GM12891 (cell line): ENCODE measurements around the gene CENPB.

Source experiments
- DNase-seq: peaks from one replicate; pipeline ENCODE4 v3.0.0; 2011; ENCODE audit warnings: low spot score; ENCODE audit not compliant: insufficient read length
- FAIRE-seq: peaks from 2 replicates; lab custom pipeline; 2011; peaks lifted over from hg19 to GRCh38; lab: Jason Lieb, UNC
- PAX5 ChIP-seq: IDR thresholded peaks from 2 replicates; pipeline ENCODE4 v1.6.1; 2011; ENCODE audit warnings: low read length, moderate library complexity, mild to moderate bottlenecking; ENCODE audit not compliant: insufficient read depth, severe bottlenecking
- POLR2A ChIP-seq: IDR thresholded peaks from 2 replicates; pipeline ENCODE4 v1.6.1; 2011; ENCODE audit warnings: low read depth, low read length, control low read depth
- POLR2AphosphoS5 ChIP-seq: IDR thresholded peaks from 2 replicates; pipeline ENCODE4 v1.6.1; 2011; ENCODE audit warnings: low read depth, low read length, control low read depth
- POU2F2 ChIP-seq: IDR thresholded peaks from 2 replicates; pipeline ENCODE4 v1.6.1; 2011; ENCODE audit warnings: low read depth, mild to moderate bottlenecking, control low read depth, low read length, moderate library complexity
- SPI1 ChIP-seq: IDR thresholded peaks from 2 replicates; pipeline ENCODE4 v1.6.1; 2011; ENCODE audit warnings: low read depth, low read length, control low read depth
- TAF1 ChIP-seq: IDR thresholded peaks from 2 replicates; pipeline ENCODE4 v1.6.1; 2011; ENCODE audit warnings: low read depth, low read length, control low read depth

The CENPB gene

GRCh38 chr20:3743251-3743650, 43.3 kb downstream of the CENPB start:
- DNase-seq (no peak), FAIRE-seq (no peak)
- TF ChIP-seq POLR2A (no peak), POLR2AphosphoS5 (no peak), TAF1 (no peak), POU2F2 (no peak), SPI1 (no peak), PAX5 (no peak)

- DNase-seq (no peak), FAIRE-seq (no peak)
- no peak for TF ChIP-seq POU2F2
- no peak for TF ChIP-seq TAF1
- no peak for TF ChIP-seq POLR2A
- TF ChIP-seq SPI1: no peak
- TF ChIP-seq POLR2AphosphoS5: no peak
- TF ChIP-seq PAX5: no peak
These were observed 44.6 kb downstream of the CENPB start for GRCh38 chr20:3741836-3742458.

- TF ChIP-seq SPI1: no peak
- no peak for TF ChIP-seq POLR2A
- no peak for TF ChIP-seq POLR2AphosphoS5
- TF ChIP-seq PAX5: no peak
- no peak for TF ChIP-seq TAF1
- TF ChIP-seq POU2F2: no peak
- DNase-seq (no peak), FAIRE-seq (no peak)
These were observed 45.8 kb downstream of the CENPB start for GRCh38 chr20:3740615-3741301.

- TF ChIP-seq POU2F2 (no peak), TAF1 (no peak), PAX5 (no peak), POLR2AphosphoS5 (no peak), POLR2A (no peak), SPI1 (no peak)
- DNase-seq (no peak), FAIRE-seq (no peak)
These were observed 46.6 kb downstream of the CENPB start for GRCh38 chr20:3739926-3740451.

GRCh38 chr20:3739054-3739925, 47.2 kb downstream of the CENPB start:
- TF ChIP-seq PAX5 (no peak), POLR2A (no peak), POU2F2 (no peak), POLR2AphosphoS5 (no peak), SPI1 (no peak), TAF1 (no peak)
- no peak for DNase-seq
- no peak for FAIRE-seq

GRCh38 chr20:3738111-3739053, 48.2 kb downstream of the CENPB start:
- FAIRE-seq (no peak), DNase-seq (no peak)
- TF ChIP-seq POLR2AphosphoS5 (no peak), POU2F2 (no peak), POLR2A (no peak), PAX5 (no peak)

- DNase-seq (no peak), FAIRE-seq (no peak)
- no peak for TF ChIP-seq TAF1
- TF ChIP-seq POLR2AphosphoS5: no peak
- no peak for TF ChIP-seq SPI1
- TF ChIP-seq PAX5: no peak
- TF ChIP-seq POLR2A: no peak
- no peak for TF ChIP-seq POU2F2
These were observed 50.8 kb downstream of the CENPB start for GRCh38 chr20:3735768-3736167.

GRCh38 chr20:3734111-3734843, 52.3 kb downstream of the CENPB start:
- FAIRE-seq (no peak), DNase-seq (no peak)
- TF ChIP-seq POLR2A (no peak), TAF1 (no peak), POLR2AphosphoS5 (no peak), SPI1 (no peak), POU2F2 (no peak), PAX5 (no peak)
